Spleen (tissue), 7 donors: ENCODE data around the gene PHC1.
"Not testable (repeated sequence)": the region's sequence is repeated elsewhere in the genome, so short reads cannot be mapped to it uniquely, and the experiment has no call there.

Source experiments
- CTCF ChIP-seq, 11 experiments: fragments of 200-600 bp in 7 of 11; fragments of 450-650 bp in 4 of 11; sonication (generic) in 4 of 11; IDR thresholded peaks in 8 of 11; conservative IDR thresholded peaks in 3 of 11; 1 replicate in 7 of 11; 2 replicates in 4 of 11; pipeline versions ENCODE4 v1.4.0 to v1.8.0; 2016 to 2021; ENCODE audit warnings: antibody characterized with exemption in 11 of 11, inconsistent platforms in 4 of 11, mild to moderate bottlenecking in 1 of 11
- POLR2A ChIP-seq, 3 donors: fragments of 450-650 bp; IDR thresholded peaks; one replicate each; pipeline ENCODE4 v1.5.1; 2017; ENCODE audit warnings: antibody characterized with exemption in 3 of 3, mild to moderate bottlenecking in 1 of 3
- donor health status: DM: no; HTN: no; CAD: no; lungs with moderate emphysema.
- donor health status: DM: no; HTN: no; CAD: no.
- donor health status: DM: no; HTN: no; CAD: no.

DNA sequence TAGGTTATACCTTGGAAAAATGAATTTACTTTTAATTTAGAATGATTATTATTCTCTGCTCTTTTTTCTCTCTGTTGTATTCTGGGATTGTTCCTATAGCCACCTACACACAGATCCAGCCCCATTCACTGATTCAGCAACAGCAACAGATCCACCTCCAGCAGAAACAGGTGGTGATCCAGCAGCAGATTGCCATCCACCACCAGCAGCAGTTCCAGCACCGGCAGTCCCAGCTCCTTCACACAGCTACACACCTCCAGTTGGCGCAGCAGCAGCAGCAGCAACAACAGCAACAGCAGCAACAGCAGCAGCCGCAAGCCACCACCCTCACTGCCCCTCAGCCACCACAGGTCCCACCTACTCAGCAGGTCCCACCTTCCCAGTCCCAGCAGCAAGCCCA is 18.2 kb downstream of the PHC1 start:
- not testable (repeated sequence) for TF ChIP-seq CTCF (IDR thresholded peaks at IDR 0.05 in 8 of 11, conservative IDR thresholded peaks at IDR 0.05 in 3 of 11); POLR2A (IDR thresholded peaks at IDR 0.05)
